H1 (cell line): ENCODE data around the gene PIGZ.

Experiments
- BRCA1 ChIP-seq: IDR thresholded peaks from 2 replicates; pipeline ENCODE4 v1.6.1; 2012; ENCODE audit warnings: low read depth, low read length, improper control_type of control experiment
- CTCF ChIP-seq, 3 experiments: IDR thresholded peaks; 1 replicate in 2 of 3; 2 replicates in 1 of 3; pipeline versions ENCODE4 v1.5.1 to v1.6.1; 2011; ENCODE audit warnings: low read length in 3 of 3, mild to moderate bottlenecking in 3 of 3, inconsistent platforms in 2 of 3, low read depth in 1 of 3, moderate library complexity in 1 of 3; ENCODE audit not compliant: insufficient read depth in 1 of 3; ENCODE audit errors: control extremely low read depth in 1 of 3
- EZH2 ChIP-seq: fragments of 200-600 bp; sonication (generic); IDR thresholded peaks from 2 replicates; pipeline ENCODE4 v1.7.1; 2012; ENCODE audit warnings: low read depth, mild to moderate bottlenecking, moderate library complexity, low read length, inconsistent platforms; ENCODE audit not compliant: severe bottlenecking
- NANOG ChIP-seq: IDR thresholded peaks from 2 replicates; pipeline ENCODE4 v1.6.1; 2011; ENCODE audit warnings: low read length, low read depth, mild to moderate bottlenecking, inconsistent platforms; ENCODE audit not compliant: insufficient read depth, poor library complexity, severe bottlenecking
- POLR2A ChIP-seq, 2 experiments: IDR thresholded peaks; 1 replicate in 1 of 2; 2 replicates in 1 of 2; pipeline ENCODE4 v1.6.1; 2011; ENCODE audit warnings: low read depth in 2 of 2, low read length in 2 of 2, mild to moderate bottlenecking in 2 of 2; ENCODE audit errors: control extremely low read depth in 1 of 2
- SP2 ChIP-seq: IDR thresholded peaks from 2 replicates; pipeline ENCODE4 v1.6.1; 2012; ENCODE audit warnings: mild to moderate bottlenecking, low read length, inconsistent platforms
- YY1 ChIP-seq: IDR thresholded peaks from 2 replicates; pipeline ENCODE4 v1.6.1; 2011; ENCODE audit warnings: low read depth, mild to moderate bottlenecking, low read length

GRCh38 chr3:196967412-196968232, 1.0 kb downstream of the PIGZ start:
- TF ChIP-seq CTCF (IDR thresholded peaks at IDR 0.05; ENCODE audit: control extremely low read depth in 1 of 3, insufficient read depth in 1 of 3, low read depth in 1 of 3, low read length in 3 of 3) (no peak), NANOG (no peak), POLR2A (IDR thresholded peaks at IDR 0.05; ENCODE audit: control extremely low read depth in 1 of 2, low read depth in 2 of 2, low read length in 2 of 2) (no peak), BRCA1 (no peak), SP2 (no peak), EZH2 (peak; percentile 76), YY1 (no peak)
